Astrocyte (in vitro differentiated cells and primary cell): ENCODE results near the gene PDE7B. TPM values are rescaled to one million over a fixed set of nuclear protein-coding genes. Genes with fewer than 3 reads are reported as not detected.

Source experiments
- DNase-seq: peaks from one replicate; pipeline ENCODE4 v3.0.0-alpha.2; 2010; ENCODE audit warnings: low read depth
- FAIRE-seq: peaks from 2 replicates; lab custom pipeline; 2011; peaks lifted over from hg19 to GRCh38; lab: Jason Lieb, UNC
- H2AFZ ChIP-seq: 2 replicates; pipeline ENCODE4 v1.6.0; 2012; ENCODE audit warnings: low read depth, low read length, inconsistent platforms
- H3K27ac ChIP-seq: 2 replicates; pipeline ENCODE4 v1.5.1; 2011; ENCODE audit warnings: low read depth, low read length, inconsistent platforms
- H3K27me3 ChIP-seq: 2 replicates; pipeline ENCODE4 v1.6.0; 2011; ENCODE audit warnings: low read length, inconsistent platforms; ENCODE audit not compliant: insufficient read depth
- H3K36me3 ChIP-seq: 2 replicates; pipeline ENCODE4 v1.5.1; 2011; ENCODE audit warnings: low read length, inconsistent platforms; ENCODE audit not compliant: insufficient read depth
- H3K4me1 ChIP-seq: 2 replicates; pipeline ENCODE4 v1.5.1; 2011; ENCODE audit warnings: low read length, inconsistent platforms; ENCODE audit not compliant: insufficient read depth
- H3K4me2 ChIP-seq: 2 replicates; pipeline ENCODE4 v1.6.0; 2012; ENCODE audit warnings: low read length, inconsistent platforms
- H3K4me3 ChIP-seq: 2 replicates; pipeline ENCODE4 v1.5.1; 2011; ENCODE audit warnings: low read depth, mild to moderate bottlenecking, low read length, inconsistent platforms; ENCODE audit not compliant: insufficient read depth
- H3K79me2 ChIP-seq: 2 replicates; pipeline ENCODE4 v1.6.0; 2012; ENCODE audit warnings: mild to moderate bottlenecking, low read length, inconsistent platforms; ENCODE audit not compliant: insufficient read depth
- H3K9ac ChIP-seq: 2 replicates; pipeline ENCODE4 v1.6.0; 2012; ENCODE audit warnings: mild to moderate bottlenecking, low read length, inconsistent platforms
- H3K9me3 ChIP-seq: 2 replicates; pipeline ENCODE4 v1.5.1; 2012; ENCODE audit warnings: low read depth, mild to moderate bottlenecking, low read length, inconsistent platforms; ENCODE audit not compliant: insufficient read depth
- H4K20me1 ChIP-seq: 2 replicates; pipeline ENCODE4 v1.6.0; 2012; ENCODE audit warnings: low read length, inconsistent platforms; ENCODE audit not compliant: insufficient read depth
- H3K27ac Mint-ChIP-seq: one replicate; pipeline ENCODE4 v1.8.0; 2021; ENCODE audit warnings: mild to moderate bottlenecking, mixed read lengths; ENCODE audit not compliant: unreplicated experiment
- H3K27me3 Mint-ChIP-seq: one replicate; pipeline ENCODE4 v1.8.0; 2021; ENCODE audit warnings: low read depth, mixed read lengths; ENCODE audit not compliant: unreplicated experiment
- H3K36me3 Mint-ChIP-seq: one replicate; pipeline ENCODE4 v1.8.0; 2021; ENCODE audit warnings: low read depth, mixed read lengths; ENCODE audit not compliant: unreplicated experiment
- H3K4me1 Mint-ChIP-seq: one replicate; pipeline ENCODE4 v1.8.0; 2021; ENCODE audit warnings: low read depth, mixed read lengths; ENCODE audit not compliant: unreplicated experiment
- H3K4me3 Mint-ChIP-seq: one replicate; pipeline ENCODE4 v1.8.0; 2021; ENCODE audit warnings: mild to moderate bottlenecking, moderate library complexity, mixed read lengths; ENCODE audit not compliant: unreplicated experiment
- H3K9me3 Mint-ChIP-seq: one replicate; pipeline ENCODE4 v1.8.0; 2021; ENCODE audit warnings: mild to moderate bottlenecking, mixed read lengths; ENCODE audit not compliant: unreplicated experiment
- EZH2 ChIP-seq: IDR thresholded peaks from 2 replicates; pipeline ENCODE4 v1.6.1; 2012; ENCODE audit warnings: mild to moderate bottlenecking, low read length, inconsistent platforms; ENCODE audit not compliant: insufficient read depth
- total RNA-seq: library from RNA; stranded (reverse); gene quantifications from 2 replicates; pipeline ENCODE4 v1.2.1, GENCODE V29; 2021
- TF ChIP-seq, protein P1 (sequence below): IDR thresholded peaks from 2 replicates; pipeline ENCODE4 v1.5.1; 2011; ENCODE audit warnings: low read depth, mild to moderate bottlenecking, inconsistent platforms, low read length, moderate library complexity; ENCODE audit not compliant: insufficient read depth

PDE7B gene
- total RNA-seq, 1 donor from 2014 or later, result 0.27 TPM

- H3K27me3 Mint-ChIP-seq, result no peaks in the 10 kb centered on the region
- TF ChIP-seq EZH2, result no peak
- TF ChIP-seq, protein P1, sequence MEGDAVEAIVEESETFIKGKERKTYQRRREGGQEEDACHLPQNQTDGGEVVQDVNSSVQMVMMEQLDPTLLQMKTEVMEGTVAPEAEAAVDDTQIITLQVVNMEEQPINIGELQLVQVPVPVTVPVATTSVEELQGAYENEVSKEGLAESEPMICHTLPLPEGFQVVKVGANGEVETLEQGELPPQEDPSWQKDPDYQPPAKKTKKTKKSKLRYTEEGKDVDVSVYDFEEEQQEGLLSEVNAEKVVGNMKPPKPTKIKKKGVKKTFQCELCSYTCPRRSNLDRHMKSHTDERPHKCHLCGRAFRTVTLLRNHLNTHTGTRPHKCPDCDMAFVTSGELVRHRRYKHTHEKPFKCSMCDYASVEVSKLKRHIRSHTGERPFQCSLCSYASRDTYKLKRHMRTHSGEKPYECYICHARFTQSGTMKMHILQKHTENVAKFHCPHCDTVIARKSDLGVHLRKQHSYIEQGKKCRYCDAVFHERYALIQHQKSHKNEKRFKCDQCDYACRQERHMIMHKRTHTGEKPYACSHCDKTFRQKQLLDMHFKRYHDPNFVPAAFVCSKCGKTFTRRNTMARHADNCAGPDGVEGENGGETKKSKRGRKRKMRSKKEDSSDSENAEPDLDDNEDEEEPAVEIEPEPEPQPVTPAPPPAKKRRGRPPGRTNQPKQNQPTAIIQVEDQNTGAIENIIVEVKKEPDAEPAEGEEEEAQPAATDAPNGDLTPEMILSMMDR, result no peak
- no peak overlapping the region for H3K4me3 Mint-ChIP-seq
- H3K9me3 ChIP-seq, result no peaks in the 10 kb centered on the region
- H3K27ac Mint-ChIP-seq, result no peak overlapping the region
- H3K79me2 ChIP-seq, result no peaks in the 10 kb centered on the region
- no peaks in the 10 kb centered on the region for H3K36me3 ChIP-seq
- H4K20me1 ChIP-seq, result no peaks in the 10 kb centered on the region
- no peaks in the 10 kb centered on the region for H3K9me3 Mint-ChIP-seq
- H3K4me1 Mint-ChIP-seq, result no peaks in the 10 kb centered on the region
- H3K9ac ChIP-seq, result no peak overlapping the region
- no peak for FAIRE-seq
- no peaks in the 10 kb centered on the region for H3K27me3 ChIP-seq
- no peaks in the 10 kb centered on the region for H3K36me3 Mint-ChIP-seq
- H3K4me1 ChIP-seq, result no peaks in the 10 kb centered on the region
- no peak overlapping the region for H2AFZ ChIP-seq
- H3K4me3 ChIP-seq, result no peak overlapping the region
- no peak overlapping the region for H3K4me2 ChIP-seq
- no peak for DNase-seq
- H3K27ac ChIP-seq, result no peak overlapping the region
Measured at GRCh38 chr6:135897087-135897486, 45.6 kb downstream of the PDE7B start.

GRCh38 chr6:135901774-135902524, 50.4 kb downstream of the PDE7B start:
- no peak overlapping the region for H3K27ac Mint-ChIP-seq
- Histone ChIP-seq H2AFZ (no peak overlapping the region), H3K9ac (no peak overlapping the region), H3K79me2 (no peaks in the 10 kb centered on the region), H3K9me3 (no peaks in the 10 kb centered on the region), H3K4me1 (peaks cover 30% of the 10 kb centered on the region), H3K36me3 (no peaks in the 10 kb centered on the region), H3K27me3 (no peaks in the 10 kb centered on the region), H3K4me3 (no peak overlapping the region), H4K20me1 (no peaks in the 10 kb centered on the region), H3K4me2 (peak overlapping the region; percentile 2), H3K27ac (no peak overlapping the region)
- H3K36me3 Mint-ChIP-seq, result no peaks in the 10 kb centered on the region
- DNase-seq (peak; percentile 92), FAIRE-seq (peak; percentile 66)
- H3K4me3 Mint-ChIP-seq, result no peak overlapping the region
- H3K27me3 Mint-ChIP-seq, result no peaks in the 10 kb centered on the region
- peaks cover 14% of the 10 kb centered on the region for H3K4me1 Mint-ChIP-seq
- TF ChIP-seq, protein P1, result no peak
- TF ChIP-seq EZH2, result no peak
- H3K9me3 Mint-ChIP-seq, result no peaks in the 10 kb centered on the region

DNA sequence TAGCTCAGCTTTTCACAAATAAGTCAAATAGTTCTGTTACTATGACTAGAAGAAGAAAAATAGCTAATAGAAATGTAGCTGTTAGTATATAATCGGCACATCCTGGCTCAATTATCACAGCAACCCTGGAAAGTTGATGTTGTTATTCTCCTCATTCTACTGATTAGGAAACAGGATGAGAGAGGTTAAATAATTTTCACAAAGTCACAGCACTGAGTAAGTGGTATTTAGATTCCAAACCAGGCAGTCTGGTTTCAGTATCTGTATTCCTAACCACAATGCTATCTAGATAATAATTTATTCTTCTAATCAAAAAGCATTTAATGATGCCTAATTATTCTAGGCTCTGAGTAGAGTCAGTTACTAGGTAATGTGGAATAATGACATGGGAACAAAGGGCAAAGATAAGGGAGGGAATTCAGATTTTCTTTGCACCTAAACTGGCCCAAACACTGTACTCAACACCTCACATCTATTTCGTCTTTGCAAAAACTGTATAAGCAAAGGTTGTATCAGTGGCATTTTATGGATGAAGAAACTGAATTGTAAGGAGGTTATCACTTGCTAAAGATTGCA, 51.3 kb downstream of the PDE7B start:
- Histone ChIP-seq H2AFZ (no peak overlapping the region), H3K9me3 (no peaks in the 10 kb centered on the region), H3K4me1 (peaks cover 33% of the 10 kb centered on the region), H3K9ac (no peak overlapping the region), H3K27me3 (no peaks in the 10 kb centered on the region), H3K4me2 (peak overlapping the region; percentile 2), H3K36me3 (no peaks in the 10 kb centered on the region), H4K20me1 (no peaks in the 10 kb centered on the region), H3K27ac (no peak overlapping the region), H3K4me3 (no peak overlapping the region), H3K79me2 (no peaks in the 10 kb centered on the region)
- Mint-ChIP-seq H3K9me3 (no peaks in the 10 kb centered on the region), H3K4me3 (no peak overlapping the region), H3K36me3 (no peaks in the 10 kb centered on the region), H3K27me3 (no peaks in the 10 kb centered on the region), H3K4me1 (peaks cover 18% of the 10 kb centered on the region), H3K27ac (no peak overlapping the region)
- DNase-seq (peak; percentile 45), FAIRE-seq (no peak)
- TF ChIP-seq EZH2, result no peak
- TF ChIP-seq, protein P1, result no peak
